WERI-Rb-1 (cell line): ENCODE data around the gene IL17REL.

ENCODE experiments used
- DNase-seq: peaks from one replicate; pipeline ENCODE4 v3.0.0-alpha.2; 2020
- H3K27ac ChIP-seq: fragments of 250-450 bp; sonication (Bioruptor Pico); 2 replicates; pipeline ENCODE4 v1.5.1; 2020; ENCODE audit warnings: mild to moderate bottlenecking, moderate library complexity
- H3K27me3 ChIP-seq: fragments of 250-450 bp; sonication (Bioruptor Pico); 2 replicates; pipeline ENCODE4 v1.5.1; 2021; ENCODE audit warnings: mild to moderate bottlenecking, low read depth, moderate library complexity; ENCODE audit not compliant: insufficient read depth, severe bottlenecking
- H3K36me3 ChIP-seq: fragments of 250-450 bp; sonication (Bioruptor Pico); 2 replicates; pipeline ENCODE4 v1.5.1; 2020; ENCODE audit warnings: mild to moderate bottlenecking, moderate library complexity
- H3K4me3 ChIP-seq: 2 replicates; pipeline ENCODE4 v1.5.1; 2011; ENCODE audit warnings: low read depth, mild to moderate bottlenecking, control low read depth, low read length
- H3K9me3 ChIP-seq: fragments of 250-450 bp; sonication (Bioruptor Pico); 2 replicates; pipeline ENCODE4 v1.5.1; 2021; ENCODE audit warnings: mild to moderate bottlenecking, moderate library complexity; ENCODE audit not compliant: severe bottlenecking
- TF ChIP-seq, protein P1 (sequence below): IDR thresholded peaks from 2 replicates; pipeline ENCODE4 v1.5.1; 2011; ENCODE audit warnings: low read depth, mild to moderate bottlenecking, control low read depth, inconsistent platforms, low read length

IL17REL gene

DNA sequence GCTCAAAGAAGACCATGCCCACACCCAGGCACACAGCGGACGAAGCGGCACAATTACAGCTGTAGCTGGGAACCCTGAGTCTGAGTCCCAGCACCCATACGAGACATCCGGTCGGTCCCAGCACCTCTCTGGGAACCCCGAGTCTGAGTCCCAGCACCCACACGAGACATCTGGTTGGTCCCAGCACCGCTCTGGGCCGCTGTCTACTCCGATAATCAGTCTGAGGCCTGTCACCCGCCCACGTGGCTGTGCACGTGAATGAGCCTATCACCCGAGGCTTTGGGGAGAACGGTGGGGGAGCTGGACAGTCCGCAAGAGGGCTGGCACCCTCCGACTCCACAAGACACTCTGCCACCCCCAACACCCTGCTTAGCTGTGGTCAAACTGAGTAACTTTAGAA, 39.4 kb upstream of the IL17REL start:
- Histone ChIP-seq H3K27me3 (no peaks in the 10 kb centered on the region), H3K27ac (no peak overlapping the region), H3K4me3 (no peak overlapping the region), H3K36me3 (no peaks in the 10 kb centered on the region), H3K9me3 (no peaks in the 10 kb centered on the region)
- TF ChIP-seq, protein P1, sequence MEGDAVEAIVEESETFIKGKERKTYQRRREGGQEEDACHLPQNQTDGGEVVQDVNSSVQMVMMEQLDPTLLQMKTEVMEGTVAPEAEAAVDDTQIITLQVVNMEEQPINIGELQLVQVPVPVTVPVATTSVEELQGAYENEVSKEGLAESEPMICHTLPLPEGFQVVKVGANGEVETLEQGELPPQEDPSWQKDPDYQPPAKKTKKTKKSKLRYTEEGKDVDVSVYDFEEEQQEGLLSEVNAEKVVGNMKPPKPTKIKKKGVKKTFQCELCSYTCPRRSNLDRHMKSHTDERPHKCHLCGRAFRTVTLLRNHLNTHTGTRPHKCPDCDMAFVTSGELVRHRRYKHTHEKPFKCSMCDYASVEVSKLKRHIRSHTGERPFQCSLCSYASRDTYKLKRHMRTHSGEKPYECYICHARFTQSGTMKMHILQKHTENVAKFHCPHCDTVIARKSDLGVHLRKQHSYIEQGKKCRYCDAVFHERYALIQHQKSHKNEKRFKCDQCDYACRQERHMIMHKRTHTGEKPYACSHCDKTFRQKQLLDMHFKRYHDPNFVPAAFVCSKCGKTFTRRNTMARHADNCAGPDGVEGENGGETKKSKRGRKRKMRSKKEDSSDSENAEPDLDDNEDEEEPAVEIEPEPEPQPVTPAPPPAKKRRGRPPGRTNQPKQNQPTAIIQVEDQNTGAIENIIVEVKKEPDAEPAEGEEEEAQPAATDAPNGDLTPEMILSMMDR: no peak
- no peak for DNase-seq

DNA sequence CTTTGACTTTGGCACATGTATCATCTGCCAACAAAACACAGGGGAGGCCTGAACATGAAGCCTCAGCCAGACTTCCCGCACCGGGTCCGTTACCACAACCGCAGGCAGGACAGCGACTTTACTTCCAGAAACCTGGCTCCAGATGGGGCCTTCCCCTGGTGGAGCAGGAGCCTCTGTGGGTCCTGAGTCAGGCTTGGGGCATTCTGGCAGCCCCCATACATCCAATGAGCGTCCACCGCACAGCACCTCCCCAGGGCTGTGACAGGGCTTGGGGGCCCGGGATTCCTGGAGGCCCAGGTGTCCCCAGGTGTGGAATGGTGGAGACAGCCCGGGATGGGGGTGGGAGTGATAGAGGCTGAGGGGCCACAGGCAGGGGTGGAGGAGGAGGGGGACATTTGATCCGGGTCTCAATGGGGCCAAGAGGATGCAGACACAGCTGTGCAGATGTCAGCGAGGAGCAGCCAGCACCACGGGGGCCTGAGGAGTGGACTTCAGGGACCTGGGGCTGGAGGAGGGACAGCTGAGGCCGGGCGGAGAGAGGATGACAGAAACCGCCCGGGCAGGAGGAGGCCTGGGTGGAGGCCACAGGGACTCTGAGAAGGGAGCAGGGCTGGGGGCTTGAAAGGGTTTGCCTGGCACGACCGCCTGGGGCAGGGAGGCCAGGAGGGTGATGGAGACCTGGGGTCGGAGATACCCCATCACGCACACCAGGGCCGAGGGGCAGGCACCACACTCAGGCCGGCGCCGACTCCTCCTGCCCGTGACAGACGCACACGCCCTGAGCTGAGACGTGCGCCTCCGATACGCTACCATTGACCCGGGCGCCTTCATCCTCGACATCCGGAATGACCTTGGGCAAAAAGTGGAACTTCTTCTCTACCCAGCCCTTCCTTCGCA, 37.0 kb upstream of the IL17REL start:
- Histone ChIP-seq H3K27me3 (no peaks in the 10 kb centered on the region), H3K27ac (no peak overlapping the region), H3K36me3 (no peaks in the 10 kb centered on the region), H3K9me3 (no peaks in the 10 kb centered on the region), H3K4me3 (no peak overlapping the region)
- TF ChIP-seq, protein P1: no peak
- DNase-seq: no peak

DNA sequence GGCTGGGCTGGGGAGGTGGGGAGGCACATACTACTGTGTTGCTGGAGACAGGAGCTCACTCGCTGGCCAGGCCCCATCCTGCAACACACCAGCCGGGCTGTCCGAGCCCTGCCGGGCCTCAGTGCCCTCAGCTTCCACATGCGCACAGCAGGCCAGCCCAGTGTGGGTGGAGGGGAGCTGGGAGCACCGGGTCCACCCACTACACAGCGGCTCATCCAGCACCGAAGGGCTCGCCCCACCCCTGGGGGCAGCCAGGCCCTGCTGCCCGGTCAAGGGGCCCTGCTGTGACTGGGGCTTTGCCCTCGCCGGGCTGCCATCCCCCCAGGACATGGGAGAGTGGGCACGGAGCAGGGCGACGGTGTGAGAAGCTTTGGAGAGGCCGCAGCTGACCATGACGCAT, 36.3 kb upstream of the IL17REL start:
- no peak for DNase-seq
- Histone ChIP-seq H3K9me3 (no peaks in the 10 kb centered on the region), H3K27me3 (no peaks in the 10 kb centered on the region), H3K4me3 (no peak overlapping the region), H3K36me3 (no peaks in the 10 kb centered on the region), H3K27ac (no peak overlapping the region)
- TF ChIP-seq, protein P1: no peak

DNA sequence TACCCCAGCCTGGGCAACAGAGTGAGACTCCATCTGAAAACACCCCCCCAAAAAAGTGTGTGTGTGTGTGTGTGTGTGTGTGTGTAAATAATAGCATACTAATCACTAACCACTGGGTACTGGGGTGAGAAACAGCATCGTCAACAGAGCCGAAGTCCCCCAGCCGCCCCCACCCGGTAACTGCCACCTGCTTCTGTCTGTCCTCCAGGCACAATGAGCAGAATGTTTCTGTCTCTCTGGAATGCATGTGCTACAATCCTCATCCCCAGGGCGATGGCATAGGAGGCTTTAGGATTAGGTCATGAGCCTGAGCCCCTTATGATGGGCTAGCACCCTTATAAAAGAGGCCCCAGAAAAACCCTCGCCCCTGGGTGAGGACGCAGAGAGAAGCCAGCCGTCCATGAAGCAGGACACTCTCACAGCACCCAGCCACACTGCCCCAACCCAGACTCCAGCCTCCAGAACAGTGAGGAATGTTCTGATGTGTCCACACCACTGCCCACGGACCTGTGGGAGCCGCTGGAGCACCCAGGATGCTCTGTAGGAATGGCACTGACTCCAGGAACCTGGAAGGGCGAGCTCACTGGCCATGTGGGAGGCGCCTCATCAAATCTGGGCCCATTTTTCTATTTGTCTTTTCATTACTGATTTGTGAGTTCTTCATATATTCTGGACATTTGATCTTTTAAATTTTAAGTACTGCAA, 35.6 kb upstream of the IL17REL start:
- Histone ChIP-seq H3K9me3 (no peaks in the 10 kb centered on the region), H3K27ac (no peak overlapping the region), H3K36me3 (no peaks in the 10 kb centered on the region), H3K27me3 (no peaks in the 10 kb centered on the region), H3K4me3 (no peak overlapping the region)
- TF ChIP-seq, protein P1: no peak
- no peak for DNase-seq

DNA sequence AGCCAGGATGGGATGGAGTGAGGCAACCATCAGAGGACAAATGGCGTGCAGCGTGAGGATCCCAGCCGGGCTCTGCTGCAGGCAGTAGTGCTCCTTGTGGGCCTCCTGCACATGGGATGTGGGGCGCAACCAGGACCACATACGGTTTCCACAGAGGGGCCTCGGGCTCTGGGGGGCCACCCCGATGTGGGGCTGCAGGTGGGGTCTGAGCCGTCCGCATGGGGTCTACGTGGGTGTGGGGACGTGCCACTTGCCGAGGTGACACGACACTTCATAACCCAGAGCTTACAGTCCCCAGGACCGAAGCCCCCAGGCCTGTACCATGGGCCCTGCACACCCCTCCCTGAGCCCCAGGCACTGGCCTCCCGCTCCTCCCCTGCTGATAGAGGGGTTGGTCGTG, 34.8 kb upstream of the IL17REL start:
- DNase-seq: no peak
- TF ChIP-seq, protein P1: no peak
- Histone ChIP-seq H3K27me3 (no peaks in the 10 kb centered on the region), H3K27ac (no peak overlapping the region), H3K9me3 (no peaks in the 10 kb centered on the region), H3K36me3 (no peaks in the 10 kb centered on the region), H3K4me3 (no peak overlapping the region)
